Lower lobe of right lung (tissue), 2 donors: ENCODE results near the gene S1PR5. TPM values are rescaled to one million over a fixed set of nuclear protein-coding genes. Genes with fewer than 3 reads are reported as not detected.

Source experiments
- ATAC-seq, 2 donors: fragments of 200-7000 bp; cut with Tn5 transposase; one replicate each; pipeline ENCODE4 v1.9.1; 2020 to 2022; ENCODE audit warnings: mild to moderate bottlenecking in 2 of 2, moderate library complexity in 2 of 2
- DNase-seq: peaks from one replicate; pipeline ENCODE4 v3.0.0-alpha.2; 2020
- H3K27ac ChIP-seq: fragments of 200-600 bp; one replicate; pipeline ENCODE4 v1.8.0; 2022
- H3K27me3 ChIP-seq: fragments of 200-600 bp; one replicate; pipeline ENCODE4 v1.8.0; 2022; ENCODE audit warnings: low read depth
- H3K36me3 ChIP-seq: fragments of 200-600 bp; one replicate; pipeline ENCODE4 v1.8.0; 2022; ENCODE audit warnings: mild to moderate bottlenecking
- H3K4me1 ChIP-seq: fragments of 200-600 bp; one replicate; pipeline ENCODE4 v1.8.0; 2022
- H3K4me3 ChIP-seq: fragments of 200-600 bp; one replicate; pipeline ENCODE4 v1.8.0; 2022; ENCODE audit warnings: mild to moderate bottlenecking
- H3K9me3 ChIP-seq: fragments of 200-600 bp; one replicate; pipeline ENCODE4 v1.8.0; 2022
- intact Hi-C: fragments of 100-400 bp; cut with DNase I; formaldehyde crosslinking; loops from one replicate; pipeline ENCODE4 v1.11.0; 2022
- microRNA-seq: library from miRNA; unstranded; fragments of <30 nt; microRNA quantifications from one replicate; pipeline ENCODE4 v1.2.0, GENCODE V29; 2020; ENCODE audit warnings: borderline number of aligned reads
- total RNA-seq: library from RNA; stranded (reverse); fragmentation: NEBNext Ultra II Directional; extraction: Animal tissue kit (Norgen Biotek cat#: 25700); gene quantifications from one replicate; pipeline ENCODE4 v1.2.1, GENCODE V29; 2021
- TF ChIP-seq, protein P1 (sequence below): fragments of 200-600 bp; IDR thresholded peaks from one replicate; pipeline ENCODE4 v1.8.0; 2022; ENCODE audit warnings: antibody characterized with exemption, mild to moderate bottlenecking
- donor health status: DM: no; HTN: yes; CAD: no; lungs with severe emphysema.

The S1PR5 gene
- total RNA-seq, 1 donor from 2014 or later: 2.4 TPM

DNA sequence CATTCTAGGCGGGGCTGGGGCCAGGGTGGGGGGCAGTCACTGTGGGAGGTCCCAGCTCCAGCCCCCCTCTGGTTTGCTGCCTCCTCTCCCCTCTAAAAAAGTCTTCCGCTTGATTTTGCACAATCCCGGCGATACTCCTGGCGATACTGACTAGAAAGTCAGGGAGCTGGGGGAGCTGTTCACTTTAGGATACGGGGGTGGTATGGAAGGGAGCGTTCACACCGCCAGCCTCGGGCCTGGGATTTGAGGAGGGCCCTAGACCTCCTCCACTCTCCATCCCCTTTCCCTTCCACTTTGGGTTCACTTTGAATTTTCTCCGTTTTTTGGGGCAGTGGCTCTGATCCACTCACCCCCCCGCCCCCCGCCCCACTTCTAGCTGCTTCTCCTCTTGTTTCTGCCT lies 49.1 kb downstream of the S1PR5 start:
- H3K36me3 ChIP-seq: peaks cover 36% of the 10 kb centered on the region
- no peak overlapping the region for H3K4me3 ChIP-seq
- intact Hi-C loops: no loop called here

DNA sequence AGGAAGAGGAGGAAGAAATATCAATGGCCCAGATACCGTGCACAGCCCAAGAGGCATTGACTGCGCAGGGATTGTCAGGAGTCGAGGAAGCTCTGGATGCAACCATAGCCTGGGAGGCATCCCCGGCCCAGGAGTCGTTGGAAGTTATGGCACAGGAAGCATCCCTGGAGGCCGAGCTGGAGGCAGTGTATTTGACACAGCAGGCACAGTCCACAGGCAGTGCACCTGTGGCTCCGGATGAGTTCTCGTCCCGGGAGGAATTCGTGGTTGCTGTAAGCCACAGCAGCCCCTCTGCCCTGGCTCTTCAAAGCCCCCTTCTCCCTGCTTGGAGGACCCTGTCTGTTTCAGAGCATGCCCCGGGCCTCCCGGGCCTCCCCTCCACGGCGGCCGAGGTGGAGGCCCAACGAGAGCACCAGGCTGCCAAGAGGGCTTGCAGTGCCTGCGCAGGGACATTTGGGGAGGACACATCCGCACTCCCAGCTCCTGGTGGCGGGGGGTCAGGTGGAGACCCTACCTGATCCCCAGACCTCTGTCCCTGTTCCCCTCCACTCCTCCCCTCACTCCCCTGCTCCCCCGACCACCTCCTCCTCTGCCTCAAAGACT lies 50.0 kb downstream of the S1PR5 start:
- Histone ChIP-seq H3K4me3 (no peak overlapping the region), H3K27ac (no peak overlapping the region), H3K36me3 (peaks cover 40% of the 10 kb centered on the region), H3K27me3 (no peaks in the 10 kb centered on the region), H3K9me3 (no peaks in the 10 kb centered on the region), H3K4me1 (no peaks in the 10 kb centered on the region)
- TF ChIP-seq, protein P1, sequence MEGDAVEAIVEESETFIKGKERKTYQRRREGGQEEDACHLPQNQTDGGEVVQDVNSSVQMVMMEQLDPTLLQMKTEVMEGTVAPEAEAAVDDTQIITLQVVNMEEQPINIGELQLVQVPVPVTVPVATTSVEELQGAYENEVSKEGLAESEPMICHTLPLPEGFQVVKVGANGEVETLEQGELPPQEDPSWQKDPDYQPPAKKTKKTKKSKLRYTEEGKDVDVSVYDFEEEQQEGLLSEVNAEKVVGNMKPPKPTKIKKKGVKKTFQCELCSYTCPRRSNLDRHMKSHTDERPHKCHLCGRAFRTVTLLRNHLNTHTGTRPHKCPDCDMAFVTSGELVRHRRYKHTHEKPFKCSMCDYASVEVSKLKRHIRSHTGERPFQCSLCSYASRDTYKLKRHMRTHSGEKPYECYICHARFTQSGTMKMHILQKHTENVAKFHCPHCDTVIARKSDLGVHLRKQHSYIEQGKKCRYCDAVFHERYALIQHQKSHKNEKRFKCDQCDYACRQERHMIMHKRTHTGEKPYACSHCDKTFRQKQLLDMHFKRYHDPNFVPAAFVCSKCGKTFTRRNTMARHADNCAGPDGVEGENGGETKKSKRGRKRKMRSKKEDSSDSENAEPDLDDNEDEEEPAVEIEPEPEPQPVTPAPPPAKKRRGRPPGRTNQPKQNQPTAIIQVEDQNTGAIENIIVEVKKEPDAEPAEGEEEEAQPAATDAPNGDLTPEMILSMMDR: no peak
- intact Hi-C loops: no loop called here
- DNase-seq (no peak), ATAC-seq (no peak)

More for the DNA sequence above, 49.1 kb downstream of the S1PR5 start:
- no peaks in the 10 kb centered on the region for H3K9me3 ChIP-seq
- DNase-seq: no peak
- H3K4me1 ChIP-seq: no peaks in the 10 kb centered on the region
- H3K27ac ChIP-seq: no peak overlapping the region
- no peak for ATAC-seq
- H3K27me3 ChIP-seq: no peaks in the 10 kb centered on the region
- TF ChIP-seq, protein P1: no peak

DNA sequence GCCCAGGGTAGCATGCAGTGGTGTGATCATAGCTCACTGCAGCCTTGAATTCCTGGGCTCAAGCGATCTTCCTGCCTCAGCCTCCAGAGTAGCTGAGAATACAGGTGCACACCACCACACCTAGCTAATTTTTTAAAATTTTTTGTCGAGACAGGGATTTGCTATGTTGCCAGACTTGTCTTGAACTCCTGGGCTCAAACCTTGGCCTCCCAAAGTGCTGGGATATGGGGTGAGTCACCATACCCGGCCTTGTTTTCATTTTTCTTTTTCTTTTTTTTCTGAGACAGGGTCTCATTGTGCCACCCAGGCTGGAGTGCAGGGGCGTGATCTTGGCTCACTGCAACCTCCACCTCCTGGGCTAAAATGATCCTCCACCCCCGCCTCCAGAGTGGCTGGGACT lies 52.8 kb downstream of the S1PR5 start:
- Histone ChIP-seq H3K36me3 (peaks cover 44% of the 10 kb centered on the region), H3K9me3 (no peaks in the 10 kb centered on the region), H3K4me3 (no peak overlapping the region), H3K27me3 (no peaks in the 10 kb centered on the region), H3K27ac (no peak overlapping the region), H3K4me1 (peaks cover 3% of the 10 kb centered on the region)
- intact Hi-C loops: no loop called here
- ATAC-seq (no peak), DNase-seq (no peak)
- TF ChIP-seq, protein P1: no peak

Small RNA genes within 50 kb of the gene (microRNA-seq; reads per million reads assigned to microRNA genes)
- gene MIR1238: not detected

Other genes with a start within 250 kb of the S1PR5 start
- 95.9 TPM for gene ICAM1, start 246.3 kb downstream of the S1PR5 start, total RNA-seq
- 10.0 TPM for gene ICAM4, start 230.5 kb downstream of the S1PR5 start, total RNA-seq
- 15.3 TPM for gene ICAM5, start 227.5 kb downstream of the S1PR5 start, total RNA-seq
- gene ZGLP1, start 207.6 kb downstream of the S1PR5 start, total RNA-seq: 6.2 TPM
- gene FDX2, start 201.4 kb downstream of the S1PR5 start, total RNA-seq: 16.8 TPM
- 29.6 TPM for gene RAVER1, start 183.9 kb downstream of the S1PR5 start, total RNA-seq
- 33.0 TPM for gene ICAM3, start 177.8 kb downstream of the S1PR5 start, total RNA-seq
- 164 TPM for gene TYK2, start 136.9 kb downstream of the S1PR5 start, total RNA-seq
- gene CDC37, start 113.9 kb downstream of the S1PR5 start, total RNA-seq: 154 TPM
- 35.9 TPM for gene PDE4A, start 96.9 kb downstream of the S1PR5 start, total RNA-seq
- 67.5 TPM for gene KEAP1, start 14.1 kb downstream of the S1PR5 start, total RNA-seq
- 22.9 TPM for gene ATG4D, start 26.5 kb upstream of the S1PR5 start, total RNA-seq
- 25.2 TPM for gene KRI1, start 48.6 kb upstream of the S1PR5 start, total RNA-seq
- 13.1 TPM for gene CDKN2D, start 51.5 kb upstream of the S1PR5 start, total RNA-seq
- 36.9 TPM for gene AP1M2, start 69.9 kb upstream of the S1PR5 start, total RNA-seq
- gene SLC44A2, start 108.1 kb upstream of the S1PR5 start, total RNA-seq: 256 TPM
- 175 TPM for gene ILF3, start 136.9 kb upstream of the S1PR5 start, total RNA-seq
- 29.7 TPM for gene QTRT1, start 184.0 kb upstream of the S1PR5 start, total RNA-seq
- gene DNM2, start 200.6 kb upstream of the S1PR5 start, total RNA-seq: 282 TPM